ACC112 (cell line): ENCODE results near the gene BAIAP2L2.

Source experiments
- H2AFZ ChIP-seq: fragments of 200-600 bp; sonication (generic); one replicate; pipeline ENCODE4 v1.6.0; 2017; ENCODE audit warnings: antibody characterized with exemption, low read length; ENCODE audit not compliant: unreplicated experiment
- H3K27ac ChIP-seq: fragments of 200-600 bp; sonication (generic); 2 replicates; pipeline ENCODE4 v1.5.1; 2014; ENCODE audit warnings: low read depth, mild to moderate bottlenecking, antibody characterized with exemption, low read length, moderate library complexity
- H3K27me3 ChIP-seq: fragments of 200-600 bp; sonication (generic); 2 replicates; pipeline ENCODE4 v1.6.1; 2014; ENCODE audit warnings: mild to moderate bottlenecking, antibody characterized with exemption, low read length, moderate library complexity, mixed read lengths; ENCODE audit not compliant: insufficient read depth
- H3K36me3 ChIP-seq: fragments of 200-600 bp; sonication (generic); 2 replicates; pipeline ENCODE4 v1.6.1; 2016; ENCODE audit warnings: mild to moderate bottlenecking, antibody characterized with exemption, low read length, moderate library complexity, mixed read lengths; ENCODE audit not compliant: insufficient read depth
- H3K4me1 ChIP-seq: fragments of 200-600 bp; sonication (generic); one replicate; pipeline ENCODE4 v1.6.1; 2016; ENCODE audit warnings: low read length, mixed read lengths; ENCODE audit not compliant: insufficient read depth, unreplicated experiment, control insufficient read depth
- H3K4me3 ChIP-seq: fragments of 200-600 bp; sonication (generic); 2 replicates; pipeline ENCODE4 v1.5.1; 2014; ENCODE audit warnings: mild to moderate bottlenecking, low read depth, low read length
- H3K79me2 ChIP-seq: fragments of 200-600 bp; sonication (generic); one replicate; pipeline ENCODE4 v1.6.0; 2016; ENCODE audit warnings: low read length; ENCODE audit not compliant: control insufficient read depth, unreplicated experiment, insufficient read depth

The BAIAP2L2 gene

DNA sequence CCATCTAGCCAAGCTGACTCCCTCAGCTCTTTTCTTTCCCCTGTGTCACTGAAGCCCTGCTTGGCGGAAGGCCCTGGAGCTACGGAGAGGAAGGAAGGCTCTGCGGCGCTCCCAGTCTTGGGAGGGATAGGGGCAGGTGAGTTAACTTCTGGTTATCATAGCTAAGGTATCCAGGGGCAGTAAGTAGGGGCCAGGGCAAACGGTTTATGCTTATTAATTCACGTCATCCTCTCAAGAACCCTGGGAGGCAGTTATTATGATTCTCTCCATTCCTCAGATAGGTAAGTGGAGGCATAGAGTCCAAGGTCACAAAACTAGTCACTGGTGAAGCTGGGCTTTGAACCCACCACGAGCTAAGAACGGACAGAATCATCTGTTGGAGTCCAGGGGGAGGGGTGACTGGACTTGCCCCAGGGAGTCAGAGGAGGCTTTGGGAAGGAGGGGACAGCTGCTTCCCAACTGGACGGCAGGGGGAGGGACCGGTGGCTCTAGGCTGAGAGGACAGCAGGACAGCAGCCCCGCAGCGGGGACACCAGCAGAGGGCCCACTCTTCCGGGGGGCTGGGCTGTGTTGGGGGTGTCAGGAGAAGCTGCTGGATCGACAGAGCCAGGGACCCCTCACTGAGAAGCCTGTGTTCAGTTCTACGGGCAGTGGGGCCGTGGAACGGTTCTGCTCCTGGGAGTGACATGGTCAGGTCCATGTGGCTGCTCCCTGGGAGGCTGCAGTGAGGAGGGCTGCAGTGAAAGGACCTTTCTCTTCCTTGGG, 3.5 kb downstream of the BAIAP2L2 start:
- no peaks in the 10 kb centered on the region for H3K27me3 ChIP-seq
- H3K79me2 ChIP-seq = no peaks in the 10 kb centered on the region
- H3K36me3 ChIP-seq = no peaks in the 10 kb centered on the region
- H3K4me3 ChIP-seq = no peak overlapping the region
- H3K4me1 ChIP-seq = no peaks in the 10 kb centered on the region
- no peak overlapping the region for H3K27ac ChIP-seq
- no peak overlapping the region for H2AFZ ChIP-seq

DNA sequence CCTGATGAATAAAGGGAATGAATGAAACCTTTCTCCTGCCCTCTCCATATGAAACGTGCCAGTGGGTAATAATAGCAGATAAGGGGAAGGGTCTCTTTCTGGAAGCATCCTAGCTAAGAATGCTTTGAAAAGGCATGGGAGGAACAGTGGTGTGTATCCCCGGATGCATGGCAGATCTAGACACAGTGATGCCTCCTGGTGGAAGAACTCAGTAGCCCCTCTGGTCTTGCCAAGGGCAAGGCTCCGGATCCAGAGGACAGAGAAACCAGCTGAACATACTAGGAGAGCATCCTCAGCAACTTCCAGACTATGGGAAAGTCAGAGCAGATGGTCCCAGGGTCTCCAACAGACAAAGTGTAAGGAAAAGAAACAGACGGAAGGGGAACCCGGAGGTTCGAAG, 6.4 kb downstream of the BAIAP2L2 start:
- H3K27me3 ChIP-seq = no peaks in the 10 kb centered on the region
- no peak overlapping the region for H3K27ac ChIP-seq
- H3K79me2 ChIP-seq = no peaks in the 10 kb centered on the region
- H3K36me3 ChIP-seq = no peaks in the 10 kb centered on the region
- H3K4me1 ChIP-seq = no peaks in the 10 kb centered on the region
- H2AFZ ChIP-seq = no peak overlapping the region
- H3K4me3 ChIP-seq = no peak overlapping the region

DNA sequence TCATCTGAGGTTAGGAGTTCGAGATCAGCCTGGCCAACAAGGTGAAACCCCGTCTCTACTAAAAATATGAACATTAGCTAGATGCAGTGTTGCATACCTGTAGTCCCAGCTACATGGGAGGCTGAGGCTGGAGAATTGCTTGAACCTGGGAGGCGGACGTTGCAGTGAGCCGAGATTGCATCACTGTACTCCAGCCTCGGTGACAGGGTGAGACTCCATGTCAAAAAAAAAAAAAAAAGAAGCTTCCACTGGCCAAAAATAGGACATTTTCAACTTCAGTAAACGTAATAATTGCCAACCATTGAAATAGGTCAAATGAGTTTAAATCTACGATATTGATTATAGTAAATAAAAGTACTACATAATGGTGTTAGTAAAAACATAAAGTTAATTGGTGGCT, 6.8 kb downstream of the BAIAP2L2 start:
- no peak overlapping the region for H2AFZ ChIP-seq
- H3K79me2 ChIP-seq = no peaks in the 10 kb centered on the region
- no peaks in the 10 kb centered on the region for H3K4me1 ChIP-seq
- H3K36me3 ChIP-seq = no peaks in the 10 kb centered on the region
- H3K27ac ChIP-seq = no peak overlapping the region
- H3K27me3 ChIP-seq = no peaks in the 10 kb centered on the region
- H3K4me3 ChIP-seq = no peak overlapping the region

DNA sequence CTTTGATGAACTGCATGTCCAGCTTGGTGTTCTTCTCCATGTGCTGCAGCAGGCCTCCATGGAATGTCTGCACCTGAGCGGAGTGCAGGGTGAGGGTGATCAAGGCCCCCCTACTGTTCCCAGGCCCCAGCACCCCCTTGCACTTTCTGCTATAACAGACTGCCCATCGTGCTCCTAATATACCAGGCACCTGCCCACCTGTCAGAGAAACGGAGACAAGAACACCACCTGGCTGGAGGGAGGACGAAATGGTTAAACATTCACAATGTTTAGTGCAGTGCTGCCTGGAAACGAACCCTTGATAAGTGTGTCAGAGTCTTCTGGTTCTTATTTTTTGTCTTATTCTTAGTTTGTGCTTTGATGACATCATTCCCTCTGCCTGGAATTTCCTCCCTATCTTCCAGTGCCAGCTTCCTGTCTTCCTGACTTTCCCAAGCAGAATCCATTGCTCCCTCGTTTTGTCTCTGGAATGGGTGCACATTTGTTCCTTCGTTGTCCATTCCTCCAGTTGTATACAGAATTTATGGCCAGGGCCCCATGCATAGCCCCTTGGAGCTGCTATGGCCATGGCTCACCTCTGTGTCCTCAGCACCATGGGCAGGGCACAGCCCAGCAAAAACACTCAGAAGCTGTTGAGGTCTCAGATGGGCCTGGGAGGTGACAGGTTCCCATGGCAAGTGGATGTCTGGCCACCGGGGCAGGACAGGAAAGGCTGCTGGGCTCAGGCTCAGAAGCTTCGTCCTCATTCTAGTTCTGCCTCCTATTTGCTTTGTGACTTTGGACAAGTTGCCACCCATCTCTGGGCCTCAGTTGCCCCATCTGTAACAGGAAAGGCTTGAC, 11.9 kb downstream of the BAIAP2L2 start:
- Histone ChIP-seq H3K27ac (no peak overlapping the region), H3K36me3 (no peaks in the 10 kb centered on the region), H3K27me3 (no peaks in the 10 kb centered on the region), H3K79me2 (no peaks in the 10 kb centered on the region), H3K4me3 (no peak overlapping the region), H3K4me1 (peaks cover 5% of the 10 kb centered on the region), H2AFZ (no peak overlapping the region)

DNA sequence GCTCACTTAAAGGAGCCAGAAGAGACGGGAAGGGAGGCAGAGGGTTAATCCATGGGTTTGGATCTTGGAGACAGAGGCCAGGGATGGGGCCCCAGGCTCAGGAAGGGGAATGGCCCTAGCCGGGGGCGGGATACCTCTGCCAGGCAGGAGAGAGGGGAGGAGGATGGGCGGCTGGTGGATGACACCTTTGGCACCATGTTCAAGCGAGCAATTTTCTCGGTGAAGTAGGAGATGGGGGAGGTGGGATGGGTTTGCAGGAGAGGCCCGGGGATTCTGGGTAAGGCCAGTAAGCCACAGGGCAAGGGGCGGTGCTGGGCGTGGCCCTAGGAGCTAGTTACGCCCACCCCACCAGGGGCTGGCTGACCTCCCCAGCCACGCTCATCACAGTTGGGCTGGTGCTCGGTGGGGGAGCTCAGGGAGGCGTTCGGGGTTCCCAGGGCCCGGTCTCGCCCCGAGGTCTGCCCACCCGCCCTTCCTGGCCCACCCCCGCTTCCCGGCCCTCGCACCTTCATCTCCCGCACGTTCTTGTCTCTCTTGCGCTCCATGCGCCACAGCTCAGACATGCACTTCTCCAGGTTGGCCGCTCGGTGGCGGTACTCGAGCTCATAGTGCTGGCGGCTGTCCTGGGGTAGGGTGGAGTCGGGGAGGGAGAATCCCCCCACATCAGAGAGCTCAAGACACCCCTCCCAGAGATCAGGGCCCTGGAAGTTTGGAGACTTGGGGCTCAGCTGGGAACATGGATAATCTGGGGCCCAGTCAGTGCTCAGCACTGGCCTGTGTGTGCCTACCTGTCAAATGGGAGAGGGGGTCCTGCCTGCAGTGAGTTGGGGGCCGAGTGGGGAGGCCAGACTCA, 12.7 kb downstream of the BAIAP2L2 start:
- Histone ChIP-seq H3K27me3 (no peaks in the 10 kb centered on the region), H2AFZ (no peak overlapping the region), H3K4me3 (no peak overlapping the region), H3K4me1 (peaks cover 5% of the 10 kb centered on the region), H3K36me3 (no peaks in the 10 kb centered on the region), H3K79me2 (no peaks in the 10 kb centered on the region), H3K27ac (no peak overlapping the region)

DNA sequence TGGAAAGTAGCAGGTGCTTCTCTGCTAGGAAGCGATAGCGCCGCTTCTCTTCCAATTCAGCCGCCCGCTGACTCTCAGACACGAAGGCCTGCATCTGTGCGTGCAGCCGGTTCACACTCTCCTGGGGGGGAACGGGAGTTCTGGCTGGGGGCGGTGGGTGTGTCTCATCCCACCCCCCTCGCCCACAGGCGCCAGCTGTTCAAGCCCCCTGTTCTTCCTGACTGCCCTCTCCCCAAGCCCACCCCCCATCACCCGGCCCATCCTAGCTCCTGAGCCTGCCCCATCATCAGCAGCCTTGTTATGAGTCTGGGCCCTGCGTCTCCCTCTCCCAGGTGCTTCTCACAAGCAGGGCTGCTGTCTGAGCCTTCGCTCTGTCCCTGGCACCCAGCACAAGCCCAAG, 13.4 kb downstream of the BAIAP2L2 start:
- Histone ChIP-seq H3K79me2 (no peaks in the 10 kb centered on the region), H3K4me3 (no peak overlapping the region), H3K4me1 (peaks cover 5% of the 10 kb centered on the region), H3K27ac (no peak overlapping the region), H3K27me3 (no peaks in the 10 kb centered on the region), H3K36me3 (no peaks in the 10 kb centered on the region), H2AFZ (no peak overlapping the region)

DNA sequence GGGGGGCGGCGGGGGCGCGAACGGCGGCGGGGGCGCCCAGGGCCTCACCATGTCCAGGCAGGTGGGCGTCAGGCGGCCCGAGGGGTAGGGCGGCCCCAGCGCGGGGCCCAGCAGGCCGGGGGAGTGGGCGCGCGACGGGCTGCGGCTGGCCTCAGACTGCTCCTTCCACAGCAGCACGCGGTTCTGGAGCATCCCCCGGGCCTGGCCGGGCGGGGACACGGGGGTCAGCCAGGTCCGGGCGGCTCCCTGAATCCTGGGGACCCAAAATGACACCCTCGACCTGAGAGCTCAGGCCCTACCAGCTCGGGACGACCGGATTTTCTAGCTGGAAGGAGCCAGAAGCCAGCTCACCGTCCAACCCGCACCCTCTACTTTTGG, 21.0 kb downstream of the BAIAP2L2 start:
- Histone ChIP-seq H3K4me3 (no peak overlapping the region), H3K36me3 (no peaks in the 10 kb centered on the region), H3K4me1 (peaks cover 4% of the 10 kb centered on the region), H3K27ac (no peak overlapping the region), H2AFZ (no peak overlapping the region), H3K79me2 (no peaks in the 10 kb centered on the region), H3K27me3 (no peaks in the 10 kb centered on the region)

DNA sequence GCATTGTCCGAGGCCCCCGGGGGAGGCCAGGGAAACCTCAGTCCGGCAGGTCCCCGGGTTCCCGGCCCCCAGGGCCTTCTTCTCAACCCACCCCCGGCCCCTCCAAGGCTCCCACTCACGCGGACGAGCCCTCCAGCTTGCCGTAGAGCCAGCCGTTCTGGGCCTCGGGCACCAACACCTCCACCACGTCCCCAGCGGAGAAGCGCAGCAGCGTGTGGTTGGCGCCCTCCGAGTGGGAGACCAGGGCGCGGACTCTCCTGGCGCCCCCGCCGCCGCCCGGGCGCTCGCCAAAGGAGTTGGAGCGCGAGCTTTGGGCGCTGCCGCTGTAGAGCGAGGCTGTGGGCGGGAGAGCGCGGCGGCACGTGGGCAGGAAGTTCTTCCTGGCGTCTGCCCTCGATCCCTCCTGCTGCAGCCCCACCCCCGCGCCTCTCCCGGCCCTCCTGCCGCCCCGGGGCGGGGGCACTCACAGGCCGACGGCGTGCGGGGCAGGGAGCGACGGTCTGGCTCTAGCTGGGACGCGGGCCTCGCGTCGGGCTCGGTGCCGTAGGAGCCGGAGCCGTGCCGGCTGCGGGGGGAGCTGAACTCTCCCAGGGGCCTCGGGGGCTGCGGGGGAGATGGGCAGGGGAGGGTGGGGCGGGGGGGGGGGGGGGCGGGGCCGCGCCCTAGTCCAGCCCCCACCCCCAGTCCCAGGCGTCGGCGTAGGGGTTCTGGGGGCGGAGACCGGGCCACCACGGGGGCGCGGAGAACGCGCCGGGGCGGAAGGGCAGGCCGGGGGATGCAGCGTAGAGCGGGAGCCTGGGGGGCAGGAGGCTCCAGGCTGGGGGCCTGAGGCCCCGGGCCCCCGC, 21.6 kb downstream of the BAIAP2L2 start:
- Histone ChIP-seq H3K4me3 (peak overlapping the region; percentile 75), H3K27ac (no peak overlapping the region), H2AFZ (no peak overlapping the region), H3K36me3 (no peaks in the 10 kb centered on the region), H3K4me1 (peaks cover 4% of the 10 kb centered on the region), H3K27me3 (no peaks in the 10 kb centered on the region), H3K79me2 (no peaks in the 10 kb centered on the region)

DNA sequence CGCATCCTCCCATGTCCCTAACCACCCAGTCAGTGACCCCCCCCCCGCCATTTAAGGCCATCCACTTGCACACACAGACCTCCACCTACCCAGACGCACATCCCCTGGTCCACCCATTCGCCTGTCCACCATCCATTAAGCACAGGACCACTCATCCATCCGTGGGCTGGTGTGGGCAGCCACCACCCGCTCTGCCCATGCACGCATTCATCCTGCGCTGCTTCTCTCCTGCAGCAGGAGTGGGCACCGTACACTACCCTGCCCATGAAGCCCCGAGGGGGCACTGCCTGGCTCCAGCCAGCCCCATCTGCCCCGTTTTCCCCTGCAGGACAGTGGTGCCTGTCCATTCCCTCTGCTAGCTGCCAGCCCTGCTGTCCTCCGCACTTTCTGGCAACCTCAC, 22.6 kb downstream of the BAIAP2L2 start:
- Histone ChIP-seq H2AFZ (no peak overlapping the region), H3K27ac (no peak overlapping the region), H3K4me1 (peaks cover 4% of the 10 kb centered on the region), H3K79me2 (no peaks in the 10 kb centered on the region), H3K36me3 (no peaks in the 10 kb centered on the region), H3K4me3 (peak overlapping the region; percentile 75), H3K27me3 (no peaks in the 10 kb centered on the region)

DNA sequence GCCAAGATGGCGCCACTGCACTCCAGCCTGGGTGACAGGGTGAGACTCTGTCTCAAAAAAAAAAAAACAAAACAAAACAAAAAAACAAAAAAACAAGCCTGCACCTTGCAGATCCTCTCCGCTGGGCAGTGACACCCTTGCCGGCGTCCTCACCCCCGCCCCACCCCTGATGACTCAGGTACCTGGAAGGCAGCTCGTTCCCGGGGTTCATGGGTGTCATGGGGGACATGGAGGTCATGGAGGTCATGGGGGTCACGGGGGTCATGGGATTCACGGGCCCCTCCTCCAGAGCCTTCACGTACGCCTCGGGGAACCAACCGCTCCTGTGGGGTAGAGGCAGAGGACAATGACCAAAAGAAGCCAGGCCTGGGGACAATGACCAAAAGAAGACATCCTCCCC, 23.5 kb downstream of the BAIAP2L2 start:
- Histone ChIP-seq H3K27ac (no peak overlapping the region), H3K79me2 (peaks cover 2% of the 10 kb centered on the region), H3K36me3 (no peaks in the 10 kb centered on the region), H2AFZ (no peak overlapping the region), H3K27me3 (no peaks in the 10 kb centered on the region), H3K4me1 (peaks cover 5% of the 10 kb centered on the region), H3K4me3 (no peak overlapping the region)
